ENCODE data around the gene COA8. TPM values are rescaled to one million over a fixed set of nuclear protein-coding genes. Genes with fewer than 3 reads are reported as not detected.
A peak's percentile ranks its signal among the peaks of the same experiment; 100 is the strongest.

COA8 gene
- total RNA-seq, 1 donor from 2014 or later, result 48.3 TPM

- Histone ChIP-seq H3K4me3 (peak overlapping the region; percentile 89), H3K9me3 (replicated peaks) (no peaks in the 10 kb centered on the region), H3K36me3 (peaks cover 7% of the 10 kb centered on the region), H3K27me3 (ENCODE audit: low read depth) (no peaks in the 10 kb centered on the region), H3K27ac (replicated peaks) (peak overlapping the region; percentile 96), H3K4me1 (peaks cover 77% of the 10 kb centered on the region)
- DNase-seq, result no peak
- no peak for TF ChIP-seq CTCF (IDR thresholded peaks at IDR 0.05; ENCODE audit: borderline replicate concordance)
- intact Hi-C loops (cut with micrococcal nuclease), result no loop called here
Measured at GRCh38 chr14:103528146-103528586, 34.6 kb upstream of the COA8 start.

- DNase-seq, result peak; percentile 91
- peak within 1 kb of the TSS; percentile 89 for H3K4me3 ChIP-seq
- no peak for TF ChIP-seq CTCF (IDR thresholded peaks at IDR 0.05; ENCODE audit: borderline replicate concordance)
Measured at GRCh38 chr14:103528587-103529382, 34.0 kb upstream of the COA8 start, which contains the start of gene TRMT61A. Gene TRMT61A, plus strand, starts transcription at chr14:103529196. Its CDS starts 783 bp downstream, at chr14:103529979.

GRCh38 chr14:103529383-103530365, 33.1 kb upstream of the COA8 start:
- peak overlapping the region; percentile 89 for H3K4me3 ChIP-seq
- no peaks in the 10 kb centered on the region for H3K9me3 ChIP-seq (replicated peaks)
- peaks cover 21% of the 10 kb centered on the region for H3K36me3 ChIP-seq
- H3K27ac ChIP-seq (replicated peaks), result peak overlapping the region; percentile 96
- TF ChIP-seq CTCF (IDR thresholded peaks at IDR 0.05; ENCODE audit: borderline replicate concordance), result no peak
- no peaks in the 10 kb centered on the region for H3K27me3 ChIP-seq (ENCODE audit: low read depth)
- no peak for DNase-seq
- intact Hi-C loops (cut with micrococcal nuclease), result no loop called here
- H3K4me1 ChIP-seq, result peaks cover 64% of the 10 kb centered on the region

More at GRCh38 chr14:103528587-103529382, 34.0 kb upstream of the COA8 start, which contains the start of gene TRMT61A:
- Histone ChIP-seq H3K27me3 (ENCODE audit: low read depth) (no peaks in the 10 kb centered on the region), H3K4me1 (peaks cover 72% of the 10 kb centered on the region), H3K36me3 (peaks cover 13% of the 10 kb centered on the region), H3K9me3 (replicated peaks) (no peaks in the 10 kb centered on the region), H3K27ac (replicated peaks) (peak within 1 kb of the TSS; percentile 96)
- intact Hi-C loops (cut with micrococcal nuclease), result no loop called here

- no peak for DNase-seq
- Histone ChIP-seq H3K4me1 (peaks cover 58% of the 10 kb centered on the region), H3K36me3 (peaks cover 23% of the 10 kb centered on the region), H3K9me3 (replicated peaks) (no peaks in the 10 kb centered on the region), H3K4me3 (peak overlapping the region; percentile 89), H3K27me3 (ENCODE audit: low read depth) (no peaks in the 10 kb centered on the region), H3K27ac (replicated peaks) (no peak overlapping the region)
- no peak for TF ChIP-seq CTCF (IDR thresholded peaks at IDR 0.05; ENCODE audit: borderline replicate concordance)
- intact Hi-C loops (cut with micrococcal nuclease), result no loop called here
Measured at GRCh38 chr14:103530390-103530789, 32.4 kb upstream of the COA8 start.

DNA sequence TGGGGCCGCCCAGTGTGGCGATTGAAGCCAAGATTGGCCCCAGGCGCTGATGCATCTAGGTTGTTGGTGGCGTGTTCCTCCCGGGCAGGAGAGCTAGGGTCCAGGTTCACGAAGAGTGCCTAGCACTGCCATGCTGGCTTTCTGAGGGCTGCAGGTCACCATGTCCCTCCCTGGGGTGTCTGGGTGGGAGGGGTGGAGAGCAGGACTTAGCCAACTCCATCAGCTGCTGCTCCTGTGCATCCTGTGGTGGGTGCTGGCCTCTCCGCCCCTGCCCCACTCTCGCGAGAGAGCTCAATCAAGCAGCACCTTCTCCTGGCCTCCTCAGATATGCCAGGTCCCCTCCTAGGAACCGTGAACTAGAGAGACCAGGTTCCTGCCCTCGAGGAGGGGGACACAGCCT, 31.9 kb upstream of the COA8 start:
- Histone ChIP-seq H3K4me3 (no peak overlapping the region), H3K27ac (replicated peaks) (no peak overlapping the region), H3K4me1 (peaks cover 54% of the 10 kb centered on the region), H3K27me3 (ENCODE audit: low read depth) (no peaks in the 10 kb centered on the region), H3K36me3 (peaks cover 23% of the 10 kb centered on the region), H3K9me3 (replicated peaks) (no peaks in the 10 kb centered on the region)
- intact Hi-C loops (cut with micrococcal nuclease), result no loop called here
- TF ChIP-seq CTCF (IDR thresholded peaks at IDR 0.05; ENCODE audit: borderline replicate concordance), result no peak
- DNase-seq, result no peak

Measured in left ventricle myocardium inferior (tissue), 1 donor.